Keratinocyte (primary cell): ENCODE measurements around the gene ZFX. TPM values are rescaled to one million over a fixed set of nuclear protein-coding genes. Genes with fewer than 3 reads are reported as not detected.

Experiments used
- DNase-seq: peaks from one replicate; pipeline ENCODE4 v3.0.0-alpha.2; 2011; ENCODE audit warnings: low read depth, missing footprints, low spot score
- FAIRE-seq: peaks from 2 replicates; lab custom pipeline; 2011; peaks lifted over from hg19 to GRCh38; lab: Jason Lieb, UNC
- H2AFZ ChIP-seq: 2 replicates; pipeline ENCODE4 v1.6.0; 2012; ENCODE audit warnings: low read length, control low read depth, inconsistent platforms; ENCODE audit not compliant: control insufficient read depth
- H3K27ac ChIP-seq: 2 replicates; pipeline ENCODE4 v1.5.1; 2011; ENCODE audit warnings: low read length; ENCODE audit not compliant: control insufficient read depth, insufficient read depth
- H3K27me3 ChIP-seq: 3 replicates; pipeline ENCODE4 v1.6.0; 2011; ENCODE audit warnings: low read length; ENCODE audit not compliant: control insufficient read depth, insufficient read depth; ENCODE audit errors: extremely low read depth
- H3K36me3 ChIP-seq, 2 experiments: 2 replicates in 1 of 2; 3 replicates in 1 of 2; pipeline ENCODE4 v1.5.1; 2011; ENCODE audit warnings: low read length in 2 of 2, mild to moderate bottlenecking in 1 of 2; ENCODE audit not compliant: control insufficient read depth in 2 of 2, insufficient read depth in 2 of 2; ENCODE audit errors: extremely low read depth in 1 of 2
- H3K4me1 ChIP-seq: 3 replicates; pipeline ENCODE4 v1.5.1; 2011; ENCODE audit warnings: low read length; ENCODE audit not compliant: control insufficient read depth, insufficient read depth; ENCODE audit errors: extremely low read depth
- H3K4me2 ChIP-seq: 3 replicates; pipeline ENCODE4 v1.6.0; 2011; ENCODE audit warnings: low read depth, low read length; ENCODE audit not compliant: control insufficient read depth, insufficient read depth; ENCODE audit errors: extremely low read depth
- H3K4me3 ChIP-seq, 3 experiments: fragments of 200-600 bp in 1 of 3; sonication (generic) in 1 of 3; 2 replicates in 2 of 3; 3 replicates in 1 of 3; pipeline ENCODE4 v1.5.1; 2011 to 2016; ENCODE audit warnings: low read length in 3 of 3, mild to moderate bottlenecking in 3 of 3, control low read depth in 2 of 3, inconsistent platforms in 1 of 3, low read depth in 1 of 3, mixed read lengths in 1 of 3, mixed run types in 1 of 3, moderate library complexity in 1 of 3; ENCODE audit not compliant: control insufficient read depth in 2 of 3, insufficient read depth in 2 of 3; ENCODE audit errors: extremely low read depth in 1 of 3
- H3K79me2 ChIP-seq: 2 replicates; pipeline ENCODE4 v1.6.0; 2012; ENCODE audit warnings: low read length; ENCODE audit not compliant: control insufficient read depth, insufficient read depth
- H3K9ac ChIP-seq: 3 replicates; pipeline ENCODE4 v1.6.0; 2011; ENCODE audit warnings: low read length; ENCODE audit not compliant: control insufficient read depth, insufficient read depth; ENCODE audit errors: extremely low read depth
- H3K9me1 ChIP-seq: 3 replicates; pipeline ENCODE4 v1.6.0; 2011; ENCODE audit warnings: low read length; ENCODE audit not compliant: control insufficient read depth, insufficient read depth; ENCODE audit errors: extremely low read depth
- H3K9me3 ChIP-seq: 2 replicates; pipeline ENCODE4 v1.5.1; 2012; ENCODE audit warnings: low read depth, low read length; ENCODE audit not compliant: control insufficient read depth
- H4K20me1 ChIP-seq: 3 replicates; pipeline ENCODE4 v1.6.0; 2011; ENCODE audit warnings: low read length; ENCODE audit not compliant: control insufficient read depth, insufficient read depth; ENCODE audit errors: extremely low read depth
- CTCF ChIP-seq, 3 experiments: IDR thresholded peaks in 1 of 3; conservative IDR thresholded peaks in 1 of 3; optimal IDR thresholded peaks in 1 of 3; 2 replicates in 2 of 3; 3 replicates in 1 of 3; pipeline versions ENCODE3 to v1.5.1; 2011; ENCODE audit warnings: low read length in 3 of 3, mild to moderate bottlenecking in 3 of 3, moderate library complexity in 2 of 3, control low read depth in 1 of 3, inconsistent platforms in 1 of 3; ENCODE audit not compliant: insufficient read depth in 2 of 3; ENCODE audit errors: extremely low read depth in 1 of 3
- EZH2 ChIP-seq: IDR thresholded peaks from one replicate; pipeline ENCODE4 v1.6.1; 2012; ENCODE audit warnings: inconsistent platforms, mild to moderate bottlenecking, low read length, moderate library complexity
- dilution Hi-C: fragments of 300-500 bp; cut with MboI; formaldehyde crosslinking; loops from one replicate; pipeline ENCODE4 v1.7.0; 2020; ENCODE audit warnings: low sequenced_read_pairs; ENCODE audit not compliant: extremely low pct_ligation_motif_present
- polyA plus RNA-seq, 5 experiments: library from polyadenylated mRNA; depleted of rRNA in 3 of 5; stranded (reverse) in 3 of 5; stranded (forward) in 1 of 5; unstranded in 1 of 5; fragments of >200 nt; gene quantifications; 1 replicate in 1 of 5; 2 replicates in 3 of 5; 3 replicates in 1 of 5; pipeline versions ENCODE4 v1.2.1 to v1.2.3, GENCODE V29; 2011 to 2012; ENCODE audit warnings: missing spikeins in 2 of 5, low read depth in 1 of 5, low replicate concordance in 1 of 5

ZFX gene
- polyA plus RNA-seq, 1 donor (not counting 4 experiments of a cell fraction or from before 2014, with no cell fraction given), result 24.3 TPM

GRCh38 chrX:24210190-24210589 is 60.7 kb downstream of the ZFX start:
- no peaks in the 10 kb centered on the region for H3K27me3 ChIP-seq
- peaks cover 15 to 19% of the 10 kb centered on the region in 2 experiments for H3K36me3 ChIP-seq
- no peak overlapping the region for H3K9ac ChIP-seq
- H3K9me3 ChIP-seq, result no peaks in the 10 kb centered on the region
- H3K4me2 ChIP-seq, result no peak overlapping the region
- no peak overlapping the region for H3K4me3 ChIP-seq
- peaks cover 17% of the 10 kb centered on the region for H3K79me2 ChIP-seq
- TF ChIP-seq EZH2 (no peak), CTCF (optimal IDR thresholded peaks at IDR 0.05 in 1 of 3, IDR thresholded peaks at IDR 0.05 in 1 of 3, conservative IDR thresholded peaks at IDR 0.05 in 1 of 3; ENCODE audit: extremely low read depth in 1 of 3, insufficient read depth in 2 of 3, low read length in 3 of 3) (no peak)
- dilution Hi-C loops, result no loop called here
- DNase-seq, result no peak
- H3K27ac ChIP-seq, result no peak overlapping the region
- no peak for FAIRE-seq
- no peaks in the 10 kb centered on the region for H4K20me1 ChIP-seq
- no peak overlapping the region for H2AFZ ChIP-seq
- H3K4me1 ChIP-seq, result peaks cover 10% of the 10 kb centered on the region
- H3K9me1 ChIP-seq, result peaks cover 3% of the 10 kb centered on the region

- Histone ChIP-seq H3K79me2 (no peaks in the 10 kb centered on the region), H3K27me3 (no peaks in the 10 kb centered on the region), H3K9me3 (no peaks in the 10 kb centered on the region), H3K4me2 (no peak overlapping the region), H3K36me3 (peaks cover 5 to 20% of the 10 kb centered on the region in 2 experiments), H3K9ac (no peak overlapping the region), H3K4me1 (peaks cover 12% of the 10 kb centered on the region), H3K4me3 (no peak overlapping the region), H3K9me1 (peaks cover 3% of the 10 kb centered on the region), H2AFZ (no peak overlapping the region), H3K27ac (no peak overlapping the region), H4K20me1 (no peaks in the 10 kb centered on the region)
- TF ChIP-seq EZH2 (no peak), CTCF (optimal IDR thresholded peaks at IDR 0.05 in 1 of 3, IDR thresholded peaks at IDR 0.05 in 1 of 3, conservative IDR thresholded peaks at IDR 0.05 in 1 of 3; ENCODE audit: extremely low read depth in 1 of 3, insufficient read depth in 2 of 3, low read length in 3 of 3) (no peak)
- dilution Hi-C loops, result no loop called here
- FAIRE-seq (no peak), DNase-seq (no peak)
These were observed 65.0 kb downstream of the ZFX start for GRCh38 chrX:24214568-24214967.
